T-helper 1 cell (primary cell): Measurements from ENCODE around the gene HOXD4.

Experiments used
- DNase-seq, 5 donors: peaks; one replicate each; pipeline ENCODE4 v3.0.0-alpha.2; 2012 to 2020

The HOXD4 gene

DNA sequence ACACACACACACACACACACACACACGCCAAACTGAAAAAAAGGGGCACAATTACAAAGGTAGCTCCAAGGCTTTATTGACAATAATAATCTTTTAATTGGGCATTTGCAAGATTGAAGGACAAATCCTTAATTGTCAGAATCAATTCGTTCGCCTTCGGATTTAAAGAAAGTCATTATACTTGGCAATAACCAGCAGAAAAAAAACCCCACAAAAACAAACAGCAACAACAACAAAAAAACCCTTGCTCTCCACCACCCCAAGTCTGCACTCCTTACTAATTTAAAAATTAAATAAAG is 23.6 kb upstream of the HOXD4 start:
- no peak for DNase-seq

DNA sequence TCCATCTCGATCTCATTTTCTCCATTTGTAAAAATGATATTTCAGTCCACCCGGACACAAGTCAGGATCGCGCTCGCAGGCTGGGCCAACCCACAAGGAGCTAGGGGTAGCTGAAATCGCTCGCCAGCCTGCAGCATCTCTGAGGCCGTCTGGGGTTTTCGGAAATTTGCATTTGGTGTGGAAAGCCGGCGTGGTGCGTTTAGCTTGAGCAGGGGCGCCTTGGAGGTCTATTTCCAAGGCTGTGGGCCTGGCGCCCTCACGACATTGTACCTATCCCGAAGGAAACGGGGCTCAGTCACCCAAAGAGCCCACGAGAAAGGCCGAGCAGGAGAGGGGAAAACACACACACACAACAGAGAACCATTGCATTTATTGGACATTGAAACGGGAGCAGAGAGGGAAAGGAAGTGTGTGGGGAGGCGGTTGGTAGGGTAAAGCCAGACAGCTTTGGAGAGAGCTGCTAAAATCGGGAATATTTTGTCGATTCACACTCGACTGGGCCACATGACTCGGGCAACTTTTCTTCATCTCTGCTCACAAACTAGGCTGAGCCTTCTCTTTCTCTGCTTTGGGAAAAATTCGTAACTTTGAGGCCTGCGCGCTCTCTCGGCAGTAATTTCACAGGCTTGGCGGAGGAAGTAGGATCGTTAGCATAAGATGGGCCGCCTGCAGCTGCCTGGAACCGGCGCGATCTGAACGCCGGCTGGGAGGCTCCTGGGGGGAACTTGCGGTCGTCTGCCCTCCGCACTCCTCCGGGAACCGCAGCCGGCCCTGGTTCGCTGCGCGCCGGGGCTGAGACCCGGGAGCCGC is 23.0 kb upstream of the HOXD4 start:
- no peak for DNase-seq

DNA sequence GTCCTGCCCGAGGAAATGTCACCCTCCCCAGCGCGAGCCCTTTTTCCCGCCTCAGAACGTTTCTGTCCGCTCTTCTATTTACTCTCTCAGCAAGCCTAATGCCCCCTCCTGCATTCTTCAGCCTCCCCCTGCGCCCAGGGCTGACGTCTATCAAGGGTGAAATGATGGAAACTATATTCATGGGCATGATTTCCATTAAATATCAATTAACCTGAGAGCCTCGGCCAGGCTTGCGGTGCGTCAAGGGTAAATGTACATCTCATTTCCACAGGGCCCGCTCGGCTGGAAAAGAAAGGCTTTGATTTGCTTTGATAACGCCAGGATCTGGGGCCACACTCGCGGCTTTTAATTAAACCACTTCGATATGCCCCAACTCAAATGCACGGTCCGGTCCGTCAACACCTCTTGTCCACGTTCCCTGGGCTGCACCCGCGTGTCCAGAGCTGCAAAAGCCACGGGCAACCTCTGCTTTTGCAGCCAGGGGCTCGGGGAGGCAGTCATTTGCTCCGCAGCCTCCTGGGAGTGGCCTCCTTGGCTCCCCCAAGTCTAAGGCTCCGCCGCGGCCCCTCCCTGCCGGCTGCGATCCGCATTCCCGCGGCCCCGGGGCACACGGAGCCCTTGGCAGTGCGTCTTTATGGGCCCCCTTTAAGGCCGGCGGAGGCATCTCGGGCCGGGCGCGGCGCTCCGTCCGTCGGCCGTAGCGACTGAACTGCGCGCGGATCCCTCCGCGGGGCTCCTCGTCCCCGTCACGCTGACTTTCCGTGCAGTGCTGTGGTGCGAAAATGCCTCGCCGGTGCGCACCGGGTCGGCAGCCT is 22.2 kb upstream of the HOXD4 start, which contains the start of gene HOXD8:
Gene HOXD8 (plus strand): TSS at position 724 of the 815 bp plus-strand sequence. CDS start 662 bp downstream, outside the sequence.
- DNase-seq: no peak

- DNase-seq: no peak
These were observed 21.6 kb upstream of the HOXD4 start for GRCh38 chr2:176129813-176130146.

- DNase-seq: no peak
These were observed 21.0 kb upstream of the HOXD4 start for GRCh38 chr2:176130147-176130956.

DNA sequence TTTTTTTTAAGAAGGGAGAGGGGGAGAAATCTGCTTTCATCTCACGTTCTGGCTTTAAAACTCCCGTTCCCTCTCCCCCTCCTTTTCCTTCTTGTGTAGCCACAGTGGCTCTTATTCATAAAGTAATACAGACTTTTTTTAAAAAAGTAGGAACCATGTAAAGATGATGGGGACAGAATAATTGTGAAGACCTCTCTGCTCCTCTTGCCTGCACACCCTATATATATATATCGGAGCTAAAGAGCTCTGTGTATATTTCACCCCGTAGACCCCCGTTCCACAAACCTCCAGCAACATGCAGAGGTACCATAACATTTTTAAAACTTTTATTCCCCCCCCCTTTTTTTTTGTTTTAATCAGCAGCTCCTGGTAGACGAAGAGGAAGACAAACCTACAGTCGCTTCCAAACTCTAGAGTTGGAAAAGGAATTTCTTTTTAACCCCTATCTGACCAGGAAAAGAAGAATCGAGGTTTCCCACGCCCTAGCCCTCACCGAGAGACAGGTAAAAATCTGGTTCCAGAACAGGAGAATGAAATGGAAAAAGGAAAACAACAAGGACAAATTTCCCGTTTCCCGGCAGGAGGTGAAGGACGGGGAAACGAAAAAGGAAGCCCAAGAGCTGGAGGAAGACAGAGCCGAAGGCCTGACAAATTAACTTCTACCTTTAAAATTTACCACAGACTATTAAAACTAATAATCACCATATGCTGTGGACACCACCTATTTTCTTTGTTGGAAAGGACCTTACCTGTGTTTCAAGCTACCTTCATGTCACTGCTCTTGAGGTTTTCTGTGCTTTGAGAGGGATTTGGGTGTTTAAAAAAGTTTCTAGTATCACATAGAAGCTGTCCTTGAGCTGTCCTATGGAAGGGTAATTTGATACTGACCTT is 20.1 kb upstream of the HOXD4 start:
- DNase-seq: no peak

DNA sequence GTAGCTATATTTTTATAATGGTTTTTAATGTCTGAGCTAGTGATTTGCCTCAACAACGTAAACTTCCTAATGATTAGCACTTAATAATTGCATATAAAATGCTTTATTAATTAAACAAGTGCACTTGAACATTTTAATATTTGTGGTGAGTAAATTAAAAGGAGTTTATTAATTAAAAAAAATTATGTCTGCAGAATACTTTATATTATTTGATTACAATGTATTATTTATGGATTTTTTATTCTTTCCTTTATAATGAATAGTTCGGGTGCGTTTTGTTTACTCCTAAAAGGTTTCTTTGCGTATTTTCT is 19.5 kb upstream of the HOXD4 start:
- no peak for DNase-seq

DNA sequence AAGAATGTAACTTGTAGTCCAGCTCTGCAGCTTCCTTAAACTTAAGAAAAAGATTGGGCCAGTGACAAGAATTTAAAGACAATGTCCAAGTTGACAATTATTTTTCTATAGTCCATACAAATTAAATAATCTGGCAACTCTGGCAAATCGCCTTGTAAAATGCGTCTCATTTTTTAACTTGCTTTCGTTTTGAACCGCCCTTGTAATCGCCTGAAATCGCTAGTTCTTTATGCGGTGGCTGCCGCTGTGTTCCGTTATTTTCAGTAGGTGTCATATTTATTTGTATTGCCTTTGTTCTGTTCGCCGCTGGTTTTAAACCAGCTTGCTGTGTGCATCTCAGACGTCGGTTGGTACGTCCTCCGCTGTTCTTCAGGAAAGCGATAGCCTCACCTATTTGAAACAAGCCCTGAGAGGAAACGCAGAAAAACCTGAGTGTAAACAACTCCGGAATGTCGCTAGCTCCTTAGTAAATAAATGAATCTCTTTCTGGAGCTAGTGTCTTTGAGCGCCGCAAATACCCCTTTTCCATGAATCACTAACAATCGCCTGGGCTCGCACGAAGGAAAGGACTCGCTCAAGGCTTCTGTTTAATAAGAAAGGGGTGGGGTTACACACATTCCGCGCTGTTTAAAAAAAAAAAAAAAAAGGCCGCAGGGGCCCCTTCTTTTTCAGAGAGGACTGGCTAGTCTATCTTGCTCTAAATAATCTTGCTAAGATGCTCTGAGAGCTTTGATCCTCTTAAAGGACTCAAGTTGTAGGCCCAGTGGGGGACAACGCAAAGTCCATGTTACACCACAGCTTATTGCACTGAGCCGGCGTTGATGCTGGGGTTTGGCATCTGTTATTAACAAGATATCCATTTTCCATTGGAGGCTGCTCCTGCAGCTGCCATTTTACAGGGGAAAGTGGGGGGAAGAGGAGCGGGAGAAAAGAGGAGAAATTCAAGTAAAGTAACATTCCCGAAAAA is 18.9 kb upstream of the HOXD4 start:
- DNase-seq: peak in 1 of 5 donors; percentile 29

DNA sequence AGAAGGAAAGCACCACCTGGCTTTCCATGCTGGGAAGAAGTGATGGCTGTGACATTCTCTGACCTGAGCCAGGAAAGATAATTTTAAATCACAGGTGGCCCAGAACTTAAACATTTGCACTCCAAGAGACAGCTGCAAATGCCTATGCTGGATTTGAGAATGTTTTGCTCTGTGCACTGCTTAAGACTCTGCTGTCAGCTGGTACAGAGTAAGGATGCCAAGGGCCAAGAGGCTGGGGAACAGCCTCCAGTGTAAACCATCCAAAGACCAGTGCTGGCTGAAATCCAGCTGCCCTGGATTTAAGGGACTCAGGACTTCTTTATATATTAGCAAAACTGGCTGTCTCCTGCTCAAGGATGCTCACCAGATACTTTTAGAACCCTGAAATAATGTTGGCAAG is 18.0 kb upstream of the HOXD4 start:
- no peak for DNase-seq

DNA sequence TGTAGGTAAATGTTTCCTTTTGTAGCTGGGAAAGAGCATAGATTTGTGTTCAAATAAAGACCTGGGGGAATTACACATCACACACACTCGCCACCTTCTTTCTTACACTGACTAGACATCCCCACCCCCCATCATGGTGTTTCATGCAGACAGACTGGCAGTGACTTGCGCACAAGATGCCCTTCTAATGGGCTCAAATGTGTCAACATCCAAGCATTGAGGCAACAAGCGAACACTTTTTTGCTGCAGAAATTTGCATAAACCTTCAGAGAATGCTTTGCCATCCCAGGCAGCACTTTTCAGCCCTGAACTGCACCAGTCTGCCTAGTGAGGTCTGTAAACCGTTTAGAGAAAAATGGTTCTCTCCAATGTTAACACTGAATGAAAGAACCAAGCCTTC is 17.3 kb upstream of the HOXD4 start:
- no peak for DNase-seq

DNA sequence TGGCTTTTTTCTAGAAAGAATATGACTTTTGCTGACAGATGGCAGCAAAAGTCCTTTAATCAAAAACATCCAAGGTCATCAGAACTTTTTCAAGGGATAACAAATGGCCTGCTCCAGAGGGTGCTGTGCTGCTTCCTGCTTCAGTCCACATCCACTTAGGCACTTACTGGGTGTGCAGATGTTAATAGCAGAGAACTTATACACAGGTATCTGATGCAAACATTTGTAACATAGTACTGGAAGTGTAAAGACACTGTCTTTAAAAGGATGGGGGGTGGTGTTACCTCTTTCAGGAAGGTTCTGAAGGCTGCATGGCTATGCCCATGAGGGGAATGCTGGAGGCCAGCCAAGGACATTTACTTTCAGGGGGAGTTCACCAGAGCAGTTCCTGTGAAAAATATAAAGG is 16.3 kb upstream of the HOXD4 start:
- DNase-seq: no peak

- DNase-seq: no peak
These were observed 14.7 kb upstream of the HOXD4 start for GRCh38 chr2:176136374-176137251.

DNA sequence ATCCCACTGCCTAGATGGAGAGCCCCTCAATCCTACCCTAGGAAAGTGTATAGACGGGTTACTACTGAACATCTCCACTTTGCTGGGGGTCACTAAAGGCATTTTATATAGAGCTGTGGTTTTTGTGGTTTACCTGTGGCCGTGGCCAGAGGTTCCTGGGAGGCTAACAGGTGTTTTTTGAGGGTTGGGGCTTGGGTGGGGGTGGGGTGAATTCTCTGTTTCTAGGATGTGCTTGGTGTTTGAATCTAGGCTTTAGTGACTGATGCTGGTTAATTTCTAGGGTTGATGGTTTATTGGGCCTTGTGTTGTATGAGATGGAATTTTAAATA is 14.1 kb upstream of the HOXD4 start:
- no peak for DNase-seq

DNA sequence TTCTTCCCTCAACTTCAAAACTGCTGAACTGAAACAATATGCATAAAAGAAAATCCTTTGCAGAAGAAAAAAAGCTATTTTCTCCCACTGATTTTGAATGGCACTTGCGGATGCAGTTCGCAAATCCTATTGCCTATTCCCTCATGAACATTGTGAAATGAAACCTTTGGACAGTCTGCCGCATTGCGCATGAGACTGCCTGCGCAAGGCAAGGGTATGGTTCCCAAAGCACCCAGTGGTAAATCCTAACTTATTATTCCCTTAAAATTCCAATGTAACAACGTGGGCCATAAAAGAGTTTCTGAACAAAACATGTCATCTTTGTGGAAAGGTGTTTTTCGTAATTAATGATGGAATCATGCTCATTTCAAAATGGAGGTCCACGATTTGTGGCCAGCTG is 13.4 kb upstream of the HOXD4 start:
- DNase-seq: no peak

GRCh38 chr2:176138526-176138922 is 12.8 kb upstream of the HOXD4 start:
- no peak for DNase-seq

GRCh38 chr2:176138923-176139660 is 12.3 kb upstream of the HOXD4 start:
- DNase-seq: no peak

DNA sequence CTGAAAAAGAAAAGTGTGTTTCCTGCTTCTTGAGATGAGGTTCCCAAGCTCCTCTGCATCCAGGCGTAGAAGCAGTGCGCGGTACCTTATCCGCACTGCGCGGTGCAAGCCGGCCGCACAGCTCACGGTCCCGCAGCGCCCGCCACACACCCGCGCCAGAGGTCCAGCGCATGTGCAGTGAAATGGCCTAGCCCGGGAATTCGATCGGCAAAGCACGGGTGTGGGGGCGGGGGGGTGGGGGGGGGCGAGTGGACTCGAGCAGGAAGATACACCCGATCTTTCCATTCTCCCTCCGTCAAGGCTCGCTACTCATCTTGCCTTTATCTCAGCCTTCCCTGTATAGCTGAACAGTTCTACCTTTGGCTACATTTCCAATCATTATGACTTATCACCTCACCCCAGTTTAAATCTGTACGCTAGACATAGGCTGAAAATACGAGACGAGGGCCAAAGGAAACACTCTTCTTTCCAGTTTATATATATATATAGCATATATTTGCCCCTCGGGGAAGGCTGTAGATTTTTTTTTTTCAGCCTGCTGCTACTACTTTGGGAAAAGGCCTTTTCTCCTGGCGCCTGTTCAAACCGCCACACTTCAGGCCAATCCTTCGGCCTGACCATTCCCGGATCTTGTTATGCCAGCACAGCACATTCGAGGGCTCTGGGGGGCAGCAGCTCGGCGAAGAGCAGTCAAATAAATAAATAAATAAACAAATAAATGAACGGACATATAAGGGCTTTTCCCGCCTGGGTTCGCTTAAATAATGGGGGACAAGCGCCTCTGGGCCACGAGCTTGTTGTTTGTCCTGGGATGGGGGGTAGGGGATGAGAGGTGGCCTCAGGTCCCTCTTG is 11.5 kb upstream of the HOXD4 start:
- DNase-seq: no peak

DNA sequence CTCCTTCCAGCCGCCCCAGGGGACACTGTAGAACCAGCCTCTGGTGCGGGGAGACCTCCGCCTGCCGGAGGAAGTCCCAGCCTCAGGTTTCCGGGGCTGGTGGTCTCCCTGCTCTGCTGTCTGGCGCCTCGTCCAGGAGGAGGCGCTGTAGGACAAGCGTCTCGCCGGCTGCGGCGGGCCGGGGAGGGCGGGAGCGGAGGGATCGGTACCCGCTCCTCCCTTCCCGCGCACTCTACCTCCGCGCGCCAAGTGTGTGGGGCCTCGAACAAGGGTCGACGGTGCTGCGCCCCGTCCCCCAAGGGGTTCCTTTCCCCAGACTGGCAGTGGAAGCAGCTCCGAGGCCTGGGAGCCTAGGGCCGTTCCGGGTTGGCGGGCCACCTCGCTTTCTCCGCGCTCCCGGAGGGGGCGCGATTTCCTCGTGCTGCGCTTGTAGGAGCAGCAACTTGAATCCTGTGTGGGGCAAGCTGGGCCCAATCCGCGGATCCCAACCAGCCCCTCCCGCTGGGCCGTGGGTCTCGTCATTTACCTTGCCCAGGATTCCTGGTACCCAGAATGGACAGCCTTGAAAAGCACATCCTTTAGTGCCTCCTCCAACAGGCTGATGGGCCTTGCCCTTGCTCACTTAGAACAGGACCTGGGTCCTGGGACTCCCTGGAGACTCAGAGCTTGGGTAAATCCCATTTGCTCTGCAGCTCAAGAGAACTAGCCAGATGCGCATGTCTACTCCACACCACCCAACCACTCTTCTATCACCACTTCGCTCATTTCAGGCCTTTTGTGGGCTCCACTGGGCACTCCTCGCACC is 10.6 kb upstream of the HOXD4 start:
- DNase-seq: peak in 4 of 5 donors; percentile 35 to 67 (median 46)
